K562 (cell line): Measurements from ENCODE around the gene MMP28. TPM values are rescaled to one million over a fixed set of nuclear protein-coding genes. Genes with fewer than 3 reads are reported as not detected.

Experiments
- ATAC-seq: fragments of 200-7000 bp; cut with Tn5 transposase; 3 replicates; pipeline ENCODE4 v1.9.1; 2020; ENCODE audit warnings: moderate library complexity
- BruUV-seq: library from RNA; stranded (reverse); fragments of 400-500 nt; replicated peaks from 2 replicates; lab custom pipeline; 2021; lab: Mats Ljungman, UMichigan
- CTCF ChIA-PET: fragments of 300-600 bp; formaldehyde crosslinking; extraction: SDS; loops from one replicate; lab custom pipeline; 2021; ENCODE audit warnings: low intra/inter-chr PET ratio; lab: Yijun Ruan, JAX
- POLR2A ChIA-PET: fragments of 300-600, 350-650 bp; sonication (Branson Sonifier 250); formaldehyde crosslinking; extraction: SDS; loops from one replicate; lab custom pipeline; 2021; ENCODE audit warnings: antibody characterized with exemption, inconsistent platforms; lab: Yijun Ruan, JAX
- DNase-seq, 4 experiments: peaks; one replicate each; pipeline versions ENCODE4 v3.0.0 to v3.0.0-alpha.2; 2011 to 2018; ENCODE audit warnings: low spot score in 3 of 4, mixed read lengths in 3 of 4; ENCODE audit errors: extremely low read depth in 1 of 4
- FAIRE-seq: peaks from 2 replicates; lab custom pipeline; 2011; peaks lifted over from hg19 to GRCh38; lab: Jason Lieb, UNC
- H2AFZ ChIP-seq: 2 replicates; pipeline ENCODE4 v1.6.0; 2011; ENCODE audit warnings: low read depth, low read length, control low read depth, inconsistent platforms
- H3K27ac ChIP-seq: fragments of 200-600 bp; 3 replicates; pipeline ENCODE4 v1.8.0; 2011; ENCODE audit warnings: low read depth, mild to moderate bottlenecking, control low read depth, inconsistent platforms, low read length, moderate library complexity, mixed read lengths; ENCODE audit errors: extremely low read depth
- H3K27me3 ChIP-seq, 2 experiments: fragments of 300-600 bp in 1 of 2; 2 replicates in 1 of 2; 3 replicates in 1 of 2; pipeline versions ENCODE4 v1.6.0 to v1.8.0; 2011; ENCODE audit warnings: inconsistent platforms in 2 of 2, low read length in 2 of 2, mild to moderate bottlenecking in 1 of 2, mixed read lengths in 1 of 2, moderate library complexity in 1 of 2; ENCODE audit not compliant: control insufficient read depth in 2 of 2, insufficient read depth in 2 of 2
- H3K36me3 ChIP-seq: fragments of 300-600 bp; 3 replicates; pipeline ENCODE4 v1.8.0; 2011; ENCODE audit warnings: mild to moderate bottlenecking, low read length, inconsistent platforms; ENCODE audit not compliant: control insufficient read depth, insufficient read depth
- H3K4me1 ChIP-seq, 2 experiments: fragments of 200-600 bp in 1 of 2; replicated peaks in 1 of 2; 2 replicates in 1 of 2; 3 replicates in 1 of 2; pipeline versions ENCODE4 v1.5.1 to v1.8.0; 2011; ENCODE audit warnings: inconsistent platforms in 2 of 2, low read length in 2 of 2, mild to moderate bottlenecking in 1 of 2, mixed read lengths in 1 of 2, moderate library complexity in 1 of 2; ENCODE audit not compliant: control insufficient read depth in 2 of 2, insufficient read depth in 2 of 2
- H3K4me2 ChIP-seq: 2 replicates; pipeline ENCODE4 v1.6.1; 2011; ENCODE audit warnings: low read length, control low read depth, inconsistent platforms, mixed read lengths; ENCODE audit not compliant: insufficient read depth
- H3K4me3 ChIP-seq: fragments of 200-600 bp; sonication (generic), shearing (Covaris generic); 2 replicates; pipeline ENCODE4 v1.5.1; 2016; ENCODE audit warnings: control low read depth, inconsistent platforms
- H3K79me2 ChIP-seq: fragments of 200-600 bp; 3 replicates; pipeline ENCODE4 v1.8.0; 2011; ENCODE audit warnings: low read length, inconsistent platforms; ENCODE audit not compliant: control insufficient read depth, insufficient read depth
- H3K9ac ChIP-seq, 2 experiments: 2 replicates each; pipeline versions ENCODE4 v1.6.0 to v1.6.1; 2011; ENCODE audit warnings: low read depth in 2 of 2, low read length in 2 of 2, control low read depth in 1 of 2, inconsistent platforms in 1 of 2, mild to moderate bottlenecking in 1 of 2, mixed read lengths in 1 of 2; ENCODE audit not compliant: insufficient read depth in 1 of 2
- H3K9me1 ChIP-seq: one replicate; pipeline ENCODE4 v1.6.0; 2011; ENCODE audit warnings: inconsistent platforms, mild to moderate bottlenecking, low read length, moderate library complexity; ENCODE audit not compliant: control insufficient read depth, insufficient read depth
- H3K9me3 ChIP-seq: replicated peaks from 2 replicates; pipeline ENCODE4 v1.5.1; 2011; ENCODE audit warnings: low read depth, low read length, inconsistent platforms; ENCODE audit not compliant: control insufficient read depth, insufficient read depth
- H4K20me1 ChIP-seq: replicated peaks from 2 replicates; pipeline ENCODE4 v1.6.1; 2011; ENCODE audit warnings: low read length, inconsistent platforms, mixed read lengths; ENCODE audit not compliant: control insufficient read depth, insufficient read depth
- ADNP ChIP-seq: fragments of 200-800 bp; sonication (Bioruptor generic); IDR thresholded peaks from 2 replicates; pipeline ENCODE4 v1.6.1; 2016; ENCODE audit warnings: missing genetic modification characterization, missing compliant biosample characterization
- CAMTA2 ChIP-seq: fragments of 250-450 bp; sonication (Bioruptor Pico); conservative IDR thresholded peaks from 2 replicates; pipeline ENCODE4 v1.5.1; 2022
- HEY1 ChIP-seq: fragments of 250-450 bp; sonication (Bioruptor Pico); IDR thresholded peaks from 2 replicates; pipeline ENCODE4 v1.5.0; 2020; ENCODE audit warnings: mild to moderate bottlenecking, moderate library complexity, borderline replicate concordance
- PHF20 ChIP-seq: fragments of 450-650 bp; IDR thresholded peaks from 2 replicates; pipeline ENCODE4 v1.6.1; 2018; ENCODE audit not compliant: partially characterized antibody
- POLR2B ChIP-seq: fragments of 450-650 bp; IDR thresholded peaks from 2 replicates; pipeline ENCODE4 v1.6.1; 2018; ENCODE audit warnings: low read depth; ENCODE audit not compliant: partially characterized antibody
- POLR2G ChIP-seq: fragments of 200-400 bp; formaldehyde crosslinking; IDR thresholded peaks from 2 replicates; pipeline ENCODE4 v1.6.1; 2017; ENCODE audit warnings: low read depth, mild to moderate bottlenecking, antibody characterized with exemption, low read length, moderate library complexity
- SNIP1 ChIP-seq: fragments of 450-650 bp; IDR thresholded peaks from 2 replicates; pipeline ENCODE4 v1.7.1; 2017; ENCODE audit warnings: low read depth, mild to moderate bottlenecking
- SRSF1 ChIP-seq: fragments of 200-400 bp; formaldehyde crosslinking; IDR thresholded peaks from 2 replicates; pipeline ENCODE4 v1.6.1; 2017; ENCODE audit warnings: mild to moderate bottlenecking, low read depth, low read length, moderate library complexity
- U2AF2 ChIP-seq: fragments of 200-400 bp; formaldehyde crosslinking; optimal IDR thresholded peaks from 2 replicates; pipeline ENCODE3; 2017; ENCODE audit warnings: low read depth, mild to moderate bottlenecking, low read length
- ZNF696 ChIP-seq: fragments of 250-450 bp; sonication (Bioruptor Pico); conservative IDR thresholded peaks from 2 replicates; pipeline ENCODE4 v1.4.0; 2020; ENCODE audit warnings: mild to moderate bottlenecking, moderate library complexity
- ZNF79 ChIP-seq: fragments of 250-450 bp; sonication (Bioruptor Pico); IDR thresholded peaks from 2 replicates; pipeline ENCODE4 v1.4.0; 2020; ENCODE audit warnings: low read depth, mild to moderate bottlenecking, moderate library complexity
- WGBS: fragments of 100-300 bp; shearing (Covaris generic); methylation state at CpG from one replicate; pipeline ENCODE4 v1.1.6; 2016; ENCODE audit warnings: low coverage, mixed read lengths; ENCODE audit not compliant: insufficient coverage; ENCODE audit errors: missing lambda C conversion rate; 5-methylcytosine and 5-hydroxymethylcytosine counted together
- in situ Hi-C: fragments of 300-500 bp; cut with MboI; formaldehyde crosslinking; loops from 4 replicates; pipeline ENCODE4 v1.15.0; 2018; ENCODE audit warnings: inconsistent platforms, mixed read lengths
- intact Hi-C: fragments of 100-400 bp; cut with micrococcal nuclease; formaldehyde crosslinking; loops from 2 replicates; pipeline ENCODE4 v1.14.2; 2022
- polyA plus RNA-seq, 8 experiments: library from polyadenylated mRNA; depleted of rRNA in 4 of 8; stranded (reverse) in 5 of 8; unstranded in 3 of 8; fragments of >200 nt; fragmentation: Nextera tagmentation in 2 of 8; fragmentation: Illumina TruSeq in 1 of 8; extraction: Ambion mirVana in 2 of 8; extraction: Trizol in 1 of 8; gene quantifications; 2 replicates each; pipeline versions ENCODE4 v1.2.1 to v1.2.3, GENCODE V29; 2011 to 2014; ENCODE audit warnings: inconsistent platforms in 1 of 8, missing spikeins in 1 of 8
- total RNA-seq, 7 experiments: library from RNA; depleted of rRNA in 6 of 7; stranded (reverse); fragments of >200 nt in 6 of 7; fragmentation: Illumina TruSeq in 2 of 7; extraction: Trizol in 2 of 7; gene quantifications; 2 replicates each; pipeline versions ENCODE4 v1.2.1 to v1.2.3, GENCODE V29; 2011 to 2021; ENCODE audit warnings: low replicate concordance in 1 of 7

MMP28 gene
- total and polyA plus RNA-seq, 9 of the 15 experiments (the other 6 are each of a cell fraction or from before 2014, with no cell fraction given): not detected

- Histone ChIP-seq H3K9me1 (no peaks in the 10 kb centered on the region), H3K9me3 (no peaks in the 10 kb centered on the region), H3K4me3 (no peak overlapping the region), H3K79me2 (no peaks in the 10 kb centered on the region), H3K9ac (no peak overlapping the region), H3K36me3 (no peaks in the 10 kb centered on the region), H3K4me1 (no peaks in the 10 kb centered on the region), H3K27me3 (peaks cover 47 to 52% of the 10 kb centered on the region in 2 experiments), H4K20me1 (no peaks in the 10 kb centered on the region; the same call in 1 of the 2 replicates), H2AFZ (no peak overlapping the region), H3K27ac (no peak overlapping the region), H3K4me2 (no peak overlapping the region)
- ATAC-seq (no peak; the same call in 2 of the 3 replicates), DNase-seq (no peak), FAIRE-seq (no peak)
- in situ Hi-C loops: no loop called here
- TF ChIP-seq SNIP1 (no peak), U2AF2 (no peak), ADNP (tag) (no peak), CAMTA2 (CRISPR knock-in tag) (no peak), SRSF1 (no peak), ZNF79 (no peak)
- WGBS: under 1% methylated on average over 13 of the region's 16 CpGs
- ChIA-PET CTCF (no interaction called here), POLR2A (interaction anchor here (0.7 to 0.8 kb wide), 2 partner anchors 11 to 93 kb away, joined by 3 to 4 read pairs; no protein-coding TSS in a partner anchor)
- BruUV-seq: no TSS peak
- intact Hi-C loops: no loop called here
These were observed 16.7 kb downstream of the MMP28 start for GRCh38 chr17:35778641-35779196.

DNA sequence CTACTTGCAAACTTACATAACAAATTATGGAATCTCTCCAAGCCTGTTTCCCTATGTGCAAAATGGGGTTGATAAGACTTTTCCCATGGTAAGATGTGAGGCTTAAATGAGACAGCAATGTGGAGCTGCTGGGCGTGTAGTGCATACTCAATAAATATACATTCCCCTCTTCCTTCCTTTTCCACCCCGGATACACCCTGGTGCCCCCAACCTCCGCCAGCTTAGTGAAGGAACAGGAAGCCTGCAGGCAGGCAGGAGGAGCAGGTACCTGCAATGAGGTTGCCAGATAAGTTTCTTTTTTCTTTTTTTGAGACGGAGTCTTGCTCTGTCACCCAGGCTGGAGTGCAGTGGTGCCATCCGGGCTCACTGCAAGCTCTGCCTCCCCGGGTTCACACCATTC, 19.9 kb downstream of the MMP28 start:
- no peak overlapping the region for H3K9ac ChIP-seq
- no peaks in the 10 kb centered on the region for H3K9me3 ChIP-seq
- no peaks in the 10 kb centered on the region; the same call in 1 of the 2 replicates for H4K20me1 ChIP-seq
- H3K4me1 ChIP-seq: peaks cover 0 to 5% of the 10 kb centered on the region in 2 experiments; a peak in 2 of 5 replicates
- H3K27ac ChIP-seq: no peak overlapping the region
- TF ChIP-seq ZNF696 (CRISPR knock-in tag): no peak
- TF ChIP-seq POLR2G: no peak
- TF ChIP-seq POLR2B: no peak
- TF ChIP-seq PHF20: no peak
- no peak for TF ChIP-seq HEY1
- BruUV-seq: no TSS peak
- CTCF ChIA-PET: no interaction called here
- POLR2A ChIA-PET: interaction anchor here (0.6 to 1.2 kb wide), 3 partner anchors 9 to 113 kb away, joined by 3 read pairs; no protein-coding TSS in a partner anchor
- FAIRE-seq: no peak
- H3K9me1 ChIP-seq: no peaks in the 10 kb centered on the region
- in situ Hi-C loops: no loop called here
- peaks cover 65 to 67% of the 10 kb centered on the region in 2 experiments for H3K27me3 ChIP-seq
- no peak for DNase-seq
- intact Hi-C loops: no loop called here
- no peak overlapping the region for H3K4me3 ChIP-seq
- no peaks in the 10 kb centered on the region for H3K36me3 ChIP-seq
- H3K4me2 ChIP-seq: no peak overlapping the region
- H3K79me2 ChIP-seq: no peaks in the 10 kb centered on the region
- no peak overlapping the region for H2AFZ ChIP-seq
- 5% methylated on average over 5 of the region's 6 CpGs for WGBS
- ATAC-seq: no peak
